WTC11 (cell line): ENCODE measurements around the gene AGPS.

Experiments used
- CTCF ChIP-seq: fragments of 200-600 bp; IDR thresholded peaks from 2 replicates; pipeline ENCODE4 v1.8.0; 2022; ENCODE audit warnings: antibody characterized with exemption
- E2F1 ChIP-seq: sonication (generic); formaldehyde crosslinking; IDR thresholded peaks from 2 replicates; pipeline ENCODE4 v1.8.0; 2022; ENCODE audit warnings: mild to moderate bottlenecking, missing genetic modification reagents
- MAX ChIP-seq: sonication (generic); formaldehyde crosslinking; IDR thresholded peaks from 2 replicates; pipeline ENCODE4 v1.8.0; 2022; ENCODE audit warnings: mild to moderate bottlenecking, missing genetic modification reagents
- TF ChIP-seq, protein P1 (sequence below): sonication (generic); formaldehyde crosslinking; IDR thresholded peaks from 2 replicates; pipeline ENCODE4 v1.8.1; 2023; ENCODE audit warnings: mild to moderate bottlenecking, missing genetic modification reagents, moderate library complexity
- TF ChIP-seq, protein P2 (sequence below): sonication (generic); formaldehyde crosslinking; IDR thresholded peaks from 2 replicates; pipeline ENCODE4 v1.8.1; 2022; ENCODE audit warnings: missing genetic modification reagents, borderline replicate concordance

DNA sequence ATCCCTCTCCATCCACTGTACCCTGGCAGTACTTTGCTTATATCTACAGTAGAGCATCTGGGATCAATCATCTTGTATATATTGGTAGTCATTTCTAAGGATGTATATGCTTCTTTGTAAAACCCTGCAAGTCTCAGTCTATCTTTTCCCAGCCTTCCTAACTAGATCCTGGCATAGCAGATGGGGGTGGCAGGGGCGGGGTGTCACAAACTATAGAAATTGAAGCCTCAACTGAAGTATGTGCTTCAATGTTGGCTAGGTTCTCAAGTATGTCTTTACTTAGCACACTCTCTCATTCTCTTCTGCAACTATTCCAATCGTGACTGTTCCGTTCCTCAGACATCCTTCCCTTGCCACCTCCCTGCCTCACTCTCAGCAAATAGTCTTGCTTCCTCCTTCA lies 30.1 kb upstream of the AGPS start:
- TF ChIP-seq CTCF (no peak), MAX (CRISPR knock-in tag) (no peak), E2F1 (CRISPR knock-in tag) (no peak)
- TF ChIP-seq, protein P1, sequence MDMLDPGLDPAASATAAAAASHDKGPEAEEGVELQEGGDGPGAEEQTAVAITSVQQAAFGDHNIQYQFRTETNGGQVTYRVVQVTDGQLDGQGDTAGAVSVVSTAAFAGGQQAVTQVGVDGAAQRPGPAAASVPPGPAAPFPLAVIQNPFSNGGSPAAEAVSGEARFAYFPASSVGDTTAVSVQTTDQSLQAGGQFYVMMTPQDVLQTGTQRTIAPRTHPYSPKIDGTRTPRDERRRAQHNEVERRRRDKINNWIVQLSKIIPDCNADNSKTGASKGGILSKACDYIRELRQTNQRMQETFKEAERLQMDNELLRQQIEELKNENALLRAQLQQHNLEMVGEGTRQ (CRISPR knock-in tag) = no peak
- TF ChIP-seq, protein P2, sequence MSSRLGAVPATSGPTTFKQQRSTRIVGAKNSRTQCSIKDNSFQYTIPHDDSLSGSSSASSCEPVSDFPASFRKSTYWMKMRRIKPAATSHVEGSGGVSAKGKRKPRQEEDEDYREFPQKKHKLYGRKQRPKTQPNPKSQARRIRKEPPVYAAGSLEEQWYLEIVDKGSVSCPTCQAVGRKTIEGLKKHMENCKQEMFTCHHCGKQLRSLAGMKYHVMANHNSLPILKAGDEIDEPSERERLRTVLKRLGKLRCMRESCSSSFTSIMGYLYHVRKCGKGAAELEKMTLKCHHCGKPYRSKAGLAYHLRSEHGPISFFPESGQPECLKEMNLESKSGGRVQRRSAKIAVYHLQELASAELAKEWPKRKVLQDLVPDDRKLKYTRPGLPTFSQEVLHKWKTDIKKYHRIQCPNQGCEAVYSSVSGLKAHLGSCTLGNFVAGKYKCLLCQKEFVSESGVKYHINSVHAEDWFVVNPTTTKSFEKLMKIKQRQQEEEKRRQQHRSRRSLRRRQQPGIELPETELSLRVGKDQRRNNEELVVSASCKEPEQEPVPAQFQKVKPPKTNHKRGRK (CRISPR knock-in tag) = no peak
